DOHH2 (cell line): Measurements from ENCODE around the gene PXN.

ENCODE experiments used
- CTCF ChIP-seq: fragments of 200-600 bp; sonication (generic); IDR thresholded peaks from one replicate; pipeline ENCODE4 v1.5.1; 2014; ENCODE audit warnings: antibody characterized with exemption, mild to moderate bottlenecking, low read depth, low read length; ENCODE audit not compliant: poor library complexity, severe bottlenecking
- EZH2phosphoT487 ChIP-seq: fragments of 200-600 bp; sonication (generic); IDR thresholded peaks from 2 replicates; pipeline ENCODE4 v1.6.1; 2017; ENCODE audit warnings: borderline replicate concordance, mild to moderate bottlenecking, antibody characterized with exemption, low read length, moderate library complexity, mixed read lengths

- TF ChIP-seq CTCF (no peak), EZH2phosphoT487 (no peak)
Measured at GRCh38 chr12:120175537-120175936, 90.0 kb downstream of the PXN start.
